Measurements from ENCODE around the gene KCNH6.

The KCNH6 gene

DNA sequence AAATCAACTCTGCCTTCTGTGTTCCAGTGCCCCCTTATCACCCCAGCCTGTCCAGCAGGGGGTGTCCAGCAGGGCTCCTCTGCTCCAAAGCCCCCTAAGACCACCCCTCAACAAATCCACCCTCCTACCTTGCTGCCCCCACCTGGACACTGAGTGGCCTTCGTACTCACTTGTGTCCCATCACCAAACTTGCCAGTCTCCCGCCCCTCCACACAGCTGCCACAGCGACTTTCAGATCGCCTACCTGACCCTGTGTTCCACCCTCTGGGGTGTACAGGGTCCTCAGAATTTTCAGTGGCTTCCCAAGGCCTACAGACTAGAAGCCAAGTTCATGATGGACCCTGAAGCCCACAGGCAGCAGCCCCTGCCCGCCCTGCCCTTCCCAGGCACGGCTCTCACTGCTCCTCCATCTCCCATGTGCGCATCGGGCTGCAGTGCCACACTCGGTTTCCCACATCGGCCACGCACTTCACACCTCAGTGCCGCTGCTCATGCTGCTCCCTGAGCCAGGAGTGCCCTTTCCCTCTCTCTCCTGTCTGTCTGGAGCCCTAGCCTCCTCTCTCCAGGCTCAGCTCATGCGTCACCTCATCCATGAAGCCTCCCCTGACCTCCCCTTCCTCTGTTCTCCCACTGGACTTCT is 11.8 kb downstream of the KCNH6 start:
- DNase-seq (ENCODE audit: low read depth) = no peak

DNA sequence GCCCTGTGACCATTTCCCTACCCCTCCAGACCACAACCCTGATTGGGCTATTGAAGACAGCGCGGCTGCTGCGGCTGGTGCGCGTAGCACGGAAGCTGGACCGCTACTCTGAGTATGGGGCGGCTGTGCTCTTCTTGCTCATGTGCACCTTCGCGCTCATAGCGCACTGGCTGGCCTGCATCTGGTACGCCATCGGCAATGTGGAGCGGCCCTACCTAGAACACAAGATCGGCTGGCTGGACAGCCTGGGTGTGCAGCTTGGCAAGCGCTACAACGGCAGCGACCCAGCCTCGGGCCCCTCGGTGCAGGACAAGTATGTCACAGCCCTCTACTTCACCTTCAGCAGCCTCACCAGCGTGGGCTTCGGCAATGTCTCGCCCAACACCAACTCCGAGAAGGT is 12.5 kb downstream of the KCNH6 start:
- DNase-seq (ENCODE audit: low read depth) = no peak

DNA sequence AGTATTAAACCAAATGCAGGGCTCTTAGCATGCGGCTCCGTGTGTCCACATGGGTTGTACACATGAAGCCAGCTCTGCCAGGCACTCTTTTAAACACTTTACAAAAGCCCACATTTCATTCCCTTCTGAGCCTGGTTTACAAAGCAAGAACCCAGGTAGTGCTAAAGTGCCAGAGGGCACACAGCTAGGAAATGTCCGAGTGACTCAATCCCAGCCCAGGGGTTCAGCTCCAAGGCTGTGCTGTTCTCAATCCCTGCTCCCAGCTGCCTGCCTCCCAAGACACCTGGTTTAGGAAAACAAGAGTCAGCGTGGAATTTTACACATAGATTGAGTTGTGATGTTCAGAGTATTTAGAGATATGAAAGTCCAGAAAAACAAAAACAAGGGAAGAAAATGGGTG is 13.8 kb downstream of the KCNH6 start:
- DNase-seq (ENCODE audit: low read depth) = no peak

DNA sequence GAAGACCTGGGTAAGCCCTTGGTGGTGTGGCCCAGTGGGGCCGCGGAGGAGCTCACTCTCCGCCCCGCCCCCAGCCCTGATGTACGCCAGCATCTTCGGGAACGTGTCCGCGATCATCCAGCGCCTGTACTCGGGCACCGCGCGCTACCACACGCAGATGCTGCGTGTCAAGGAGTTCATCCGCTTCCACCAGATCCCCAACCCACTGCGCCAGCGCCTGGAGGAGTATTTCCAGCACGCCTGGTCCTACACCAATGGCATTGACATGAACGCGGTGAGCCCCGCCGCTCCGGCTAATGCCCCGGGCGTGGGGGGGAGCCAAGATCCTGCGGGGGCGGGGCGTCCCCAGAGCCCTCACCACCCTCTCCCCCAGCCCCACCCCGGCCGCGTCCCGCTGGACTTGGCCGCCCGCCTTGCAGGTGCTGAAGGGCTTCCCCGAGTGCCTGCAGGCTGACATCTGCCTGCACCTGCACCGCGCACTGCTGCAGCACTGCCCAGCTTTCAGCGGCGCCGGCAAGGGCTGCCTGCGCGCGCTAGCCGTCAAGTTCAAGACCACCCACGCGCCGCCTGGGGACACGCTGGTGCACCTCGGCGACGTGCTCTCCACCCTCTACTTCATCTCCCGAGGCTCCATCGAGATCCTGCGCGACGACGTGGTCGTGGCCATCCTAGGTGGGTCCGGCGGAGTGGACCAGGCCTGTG is 15.0 kb downstream of the KCNH6 start:
- DNase-seq (ENCODE audit: low read depth) = peak; percentile 18

DNA sequence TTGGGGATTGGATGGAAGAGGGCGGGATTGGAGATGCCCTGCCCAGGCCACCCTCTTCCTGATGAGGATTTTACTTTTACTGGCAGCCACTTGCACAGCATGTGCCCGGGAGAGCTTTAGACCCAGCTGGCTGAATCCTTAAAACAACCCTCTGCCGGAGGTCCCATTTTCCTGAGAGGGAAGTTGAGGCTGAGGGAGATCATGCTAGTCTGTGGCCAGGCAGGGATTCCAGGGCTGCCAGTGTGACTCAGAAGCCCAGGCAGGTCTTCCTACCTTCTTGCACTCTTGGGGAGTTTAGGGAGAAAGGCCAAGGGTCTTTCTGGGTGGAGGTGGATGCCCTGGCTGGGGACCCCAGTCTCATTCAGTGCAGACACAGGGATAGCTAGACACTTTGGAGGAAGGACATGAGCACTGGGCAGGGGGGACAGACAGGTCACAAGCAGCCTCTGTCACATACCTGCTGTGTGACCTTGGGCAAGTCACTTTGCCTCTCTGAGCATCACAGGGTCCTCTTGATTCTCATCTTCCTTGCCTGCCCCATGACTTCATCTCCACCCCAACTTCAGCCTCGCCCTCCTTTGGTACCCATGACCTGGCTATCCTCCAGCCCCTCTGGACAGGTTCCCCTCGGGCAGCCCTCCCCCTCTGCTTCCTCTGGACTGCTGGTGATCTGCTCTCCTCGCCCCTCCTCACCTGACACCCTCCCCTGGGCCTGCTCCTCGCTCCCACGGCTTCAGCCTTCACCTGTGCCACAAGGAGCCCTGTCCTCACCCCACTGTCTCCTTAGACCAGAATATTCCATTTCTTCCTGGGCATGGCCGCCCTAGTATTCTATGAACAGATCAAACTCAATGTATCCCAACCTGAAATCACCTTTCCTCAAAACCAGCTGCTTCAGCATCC is 15.8 kb downstream of the KCNH6 start:
- DNase-seq (ENCODE audit: low read depth) = no peak

DNA sequence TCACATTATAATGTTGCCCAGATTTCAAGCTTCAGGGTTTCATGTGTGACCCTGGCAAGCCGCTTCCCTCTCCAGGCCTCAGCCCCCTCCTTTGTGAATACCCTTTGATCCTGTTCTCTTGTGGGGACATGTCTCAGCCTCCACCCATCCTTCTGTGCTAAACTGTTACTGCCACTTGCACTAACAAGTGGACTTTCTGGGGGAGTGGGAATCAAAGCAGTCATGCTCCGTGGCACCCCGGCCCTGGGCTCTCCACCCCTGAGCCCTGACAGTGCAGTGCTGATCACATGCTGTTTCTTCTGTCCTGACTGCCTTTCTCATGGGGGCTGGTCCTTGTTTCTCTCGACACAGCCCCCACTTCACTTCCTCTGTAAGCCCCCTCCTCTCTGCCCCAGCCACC is 17.4 kb downstream of the KCNH6 start:
- DNase-seq (ENCODE audit: low read depth) = no peak

DNA sequence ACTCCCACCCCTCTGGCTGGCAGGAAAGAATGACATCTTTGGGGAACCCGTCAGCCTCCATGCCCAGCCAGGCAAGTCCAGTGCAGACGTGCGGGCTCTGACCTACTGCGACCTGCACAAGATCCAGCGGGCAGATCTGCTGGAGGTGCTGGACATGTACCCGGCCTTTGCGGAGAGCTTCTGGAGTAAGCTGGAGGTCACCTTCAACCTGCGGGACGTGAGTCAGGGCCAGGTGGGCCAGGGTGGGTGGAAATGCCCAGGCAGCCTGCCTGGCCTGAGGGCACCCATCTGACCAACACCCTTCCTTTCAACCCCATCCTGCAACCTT is 19.0 kb downstream of the KCNH6 start:
- no peak for DNase-seq (ENCODE audit: low read depth)

DNA sequence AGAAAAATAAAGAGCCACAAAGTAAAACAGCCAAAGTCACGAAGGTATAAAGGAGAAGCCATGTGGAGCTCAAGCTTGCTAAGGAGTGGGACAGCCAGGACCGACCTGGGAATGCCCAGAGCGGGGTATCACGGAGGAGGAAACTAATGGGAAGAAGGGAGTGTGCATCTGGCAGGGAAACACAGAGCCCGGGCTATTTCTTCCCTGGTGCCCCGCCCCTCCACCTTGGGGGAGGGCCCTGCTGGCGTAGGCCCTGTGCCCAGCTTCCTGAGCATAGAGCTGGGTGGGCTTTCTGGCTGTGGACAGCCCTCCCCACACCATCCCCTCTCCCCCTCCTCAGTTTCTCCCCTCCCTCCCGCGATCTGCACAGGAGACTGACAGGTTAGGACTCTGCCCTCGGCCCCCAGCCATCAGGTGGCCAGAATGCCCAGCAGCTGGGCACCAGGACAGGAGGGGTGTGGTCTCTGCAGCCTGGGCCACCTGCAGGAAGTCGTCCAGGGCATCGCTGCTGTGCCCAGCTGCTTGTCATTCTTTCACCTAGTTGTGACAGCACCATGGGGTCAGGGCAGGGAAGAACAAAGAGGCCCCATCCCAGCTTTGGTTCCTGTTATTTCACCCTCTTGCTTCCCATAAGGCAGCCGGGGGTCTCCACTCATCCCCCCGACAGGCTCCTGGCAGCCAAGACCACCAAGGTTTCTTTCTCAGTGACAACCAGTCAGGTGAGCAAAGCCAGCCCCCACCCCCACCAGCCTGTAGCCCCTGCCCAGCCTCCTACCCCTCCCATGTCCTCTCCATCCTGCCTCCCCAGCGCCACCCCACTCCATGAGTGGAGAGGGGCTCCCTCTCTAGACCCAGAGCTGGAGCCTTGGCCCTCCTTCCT is 20.0 kb downstream of the KCNH6 start:
- no peak for DNase-seq (ENCODE audit: low read depth)

DNA sequence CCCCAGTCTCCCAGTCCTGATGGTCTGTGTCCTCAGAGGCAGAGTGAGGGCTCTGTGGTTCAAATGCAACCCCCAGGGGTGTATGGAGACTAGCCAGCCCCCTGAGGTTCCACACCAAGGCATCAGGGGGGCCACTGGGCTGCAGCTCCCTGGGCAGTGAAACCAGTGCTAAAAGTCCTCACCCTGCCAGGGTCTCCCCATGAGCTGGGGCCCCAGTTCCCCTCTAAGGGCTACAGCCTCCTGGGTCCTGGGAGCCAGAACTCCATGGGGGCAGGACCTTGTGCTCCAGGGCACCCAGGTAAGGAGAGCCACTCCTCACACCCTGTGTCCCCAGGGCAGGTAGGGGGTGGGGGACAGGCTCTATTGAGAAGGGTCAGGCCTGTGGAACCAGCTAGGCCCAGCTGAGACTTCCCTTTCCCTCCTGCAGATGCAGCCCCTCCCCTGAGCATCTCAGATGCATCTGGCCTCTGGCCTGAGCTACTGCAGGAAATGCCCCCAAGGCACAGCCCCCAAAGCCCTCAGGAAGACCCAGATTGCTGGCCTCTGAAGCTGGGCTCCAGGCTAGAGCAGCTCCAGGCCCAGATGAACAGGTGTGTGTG is 20.8 kb downstream of the KCNH6 start:
- no peak for DNase-seq (ENCODE audit: low read depth)

DNA sequence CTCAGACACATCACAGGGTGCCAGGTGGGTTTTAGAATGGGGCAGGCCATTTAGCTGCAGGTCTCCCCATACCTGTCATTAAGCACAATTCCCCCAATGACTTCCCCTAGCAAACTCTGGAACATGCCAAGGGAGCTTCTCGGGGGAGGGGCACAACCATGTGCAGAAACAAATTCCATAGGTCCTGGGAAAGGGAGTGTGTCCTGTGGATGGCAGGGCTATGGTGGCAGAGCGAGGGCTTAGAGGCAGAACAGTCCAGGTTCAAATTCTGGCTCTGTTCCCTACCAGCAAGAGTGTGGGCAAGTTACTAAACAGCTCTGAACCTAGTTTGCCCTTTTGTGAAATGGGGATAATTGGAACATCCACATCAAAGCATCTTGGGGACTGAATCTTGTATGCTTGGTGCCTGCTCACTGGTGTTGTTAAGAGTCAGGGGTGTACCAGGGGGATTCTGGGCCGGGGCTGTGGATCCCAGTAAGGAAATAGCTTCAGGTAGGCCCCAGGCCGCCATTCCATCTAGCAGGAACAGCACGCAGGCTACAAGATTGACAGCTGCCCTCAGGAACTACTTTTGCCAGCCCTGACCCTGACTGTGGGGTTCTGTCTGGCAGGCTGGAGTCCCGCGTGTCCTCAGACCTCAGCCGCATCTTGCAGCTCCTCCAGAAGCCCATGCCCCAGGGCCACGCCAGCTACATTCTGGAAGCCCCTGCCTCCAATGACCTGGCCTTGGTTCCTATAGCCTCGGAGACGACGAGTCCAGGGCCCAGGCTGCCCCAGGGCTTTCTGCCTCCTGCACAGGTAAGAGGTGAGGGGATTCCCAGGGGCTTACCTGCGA is 21.5 kb downstream of the KCNH6 start:
- DNase-seq (ENCODE audit: low read depth) = no peak

DNA sequence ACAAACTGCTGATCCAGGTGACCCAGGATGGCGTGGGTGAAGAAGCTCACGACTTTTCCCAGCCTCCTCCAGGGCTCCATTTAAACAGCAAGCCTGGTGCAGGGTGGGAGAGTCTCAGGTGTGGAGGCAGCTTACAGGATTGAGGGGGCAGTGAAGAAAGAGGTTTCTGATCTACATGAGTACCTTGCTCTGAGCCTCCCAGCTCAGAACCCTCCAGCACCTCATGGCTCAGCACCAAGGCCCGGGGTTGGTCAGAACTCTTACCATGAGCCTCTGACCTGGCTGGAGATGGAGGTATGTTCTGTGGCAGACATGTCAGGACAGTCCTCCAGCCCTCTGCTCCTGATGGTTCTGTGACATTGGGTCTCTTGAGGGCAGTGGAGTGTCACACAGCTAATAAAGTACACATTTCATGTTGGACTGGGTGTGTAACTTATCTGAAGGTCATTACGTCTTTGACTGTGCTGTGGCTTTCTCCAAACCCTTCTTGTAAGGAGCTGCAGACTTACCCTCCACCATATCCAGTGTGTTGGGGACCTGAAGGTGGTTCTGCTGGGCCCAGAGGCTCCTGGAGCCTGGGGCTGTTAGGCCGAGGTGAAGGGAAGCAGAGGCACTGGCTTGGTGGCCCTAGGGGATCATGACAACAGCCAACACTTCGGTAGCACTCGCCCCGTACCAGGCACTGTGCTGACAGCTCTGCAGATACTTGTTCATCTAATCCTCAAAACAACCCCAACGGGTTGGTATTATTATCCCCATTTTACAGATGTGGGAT is 23.3 kb downstream of the KCNH6 start:
- DNase-seq (ENCODE audit: low read depth) = no peak

DNA sequence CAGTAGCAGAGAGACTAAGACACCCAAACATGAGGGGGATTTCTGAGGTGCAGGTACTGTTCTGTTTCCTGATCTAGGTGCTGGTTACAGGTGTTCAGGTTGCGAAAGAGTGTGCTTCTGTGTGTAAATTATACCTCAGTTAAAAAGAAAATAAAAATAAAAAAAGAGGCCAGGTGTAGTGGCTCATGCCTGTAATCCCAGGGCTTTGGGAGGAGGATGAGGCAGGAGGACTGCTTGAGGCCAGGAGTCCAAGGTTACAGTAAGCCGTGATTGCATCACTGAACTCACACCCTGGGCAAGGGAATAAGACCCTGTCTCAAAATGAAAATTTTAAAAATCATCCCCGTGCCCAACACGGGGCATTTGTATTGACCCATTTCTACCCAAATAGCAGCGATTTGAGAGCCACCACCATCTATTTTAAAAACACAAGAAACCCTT is 23.9 kb downstream of the KCNH6 start:
- DNase-seq (ENCODE audit: low read depth) = no peak

DNA sequence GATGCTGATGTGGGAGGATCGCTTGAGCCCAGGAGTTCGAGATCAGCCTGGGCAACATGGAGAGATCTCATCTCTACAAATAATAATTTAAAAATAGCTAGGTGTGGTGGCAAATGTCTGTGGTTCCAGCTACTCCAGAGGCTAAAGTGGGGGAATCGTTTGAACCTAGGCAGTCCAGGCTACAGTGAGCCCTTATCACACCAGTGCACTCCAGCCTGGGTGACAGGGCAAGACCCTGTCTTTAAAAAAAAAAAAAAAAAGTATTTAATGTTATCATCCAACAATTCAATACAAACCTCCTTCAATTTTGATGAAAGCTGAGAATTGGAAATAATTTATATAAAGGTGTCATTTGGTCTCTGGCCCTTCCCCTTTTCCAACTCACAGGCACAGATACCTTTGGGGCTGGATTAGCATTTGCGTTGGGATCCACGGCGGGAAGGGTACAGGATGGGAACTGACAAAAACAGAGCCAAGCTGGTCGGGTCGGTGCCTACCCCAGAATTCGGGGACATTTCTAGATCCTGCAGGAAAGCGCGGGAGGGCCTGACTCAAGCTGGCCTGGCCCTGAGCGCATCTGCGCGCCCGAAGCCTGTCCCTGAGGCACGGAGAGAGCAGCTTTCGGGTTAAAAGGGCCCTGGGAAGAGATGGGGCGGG is 26.3 kb downstream of the KCNH6 start:
- DNase-seq (ENCODE audit: low read depth) = no peak

DNA sequence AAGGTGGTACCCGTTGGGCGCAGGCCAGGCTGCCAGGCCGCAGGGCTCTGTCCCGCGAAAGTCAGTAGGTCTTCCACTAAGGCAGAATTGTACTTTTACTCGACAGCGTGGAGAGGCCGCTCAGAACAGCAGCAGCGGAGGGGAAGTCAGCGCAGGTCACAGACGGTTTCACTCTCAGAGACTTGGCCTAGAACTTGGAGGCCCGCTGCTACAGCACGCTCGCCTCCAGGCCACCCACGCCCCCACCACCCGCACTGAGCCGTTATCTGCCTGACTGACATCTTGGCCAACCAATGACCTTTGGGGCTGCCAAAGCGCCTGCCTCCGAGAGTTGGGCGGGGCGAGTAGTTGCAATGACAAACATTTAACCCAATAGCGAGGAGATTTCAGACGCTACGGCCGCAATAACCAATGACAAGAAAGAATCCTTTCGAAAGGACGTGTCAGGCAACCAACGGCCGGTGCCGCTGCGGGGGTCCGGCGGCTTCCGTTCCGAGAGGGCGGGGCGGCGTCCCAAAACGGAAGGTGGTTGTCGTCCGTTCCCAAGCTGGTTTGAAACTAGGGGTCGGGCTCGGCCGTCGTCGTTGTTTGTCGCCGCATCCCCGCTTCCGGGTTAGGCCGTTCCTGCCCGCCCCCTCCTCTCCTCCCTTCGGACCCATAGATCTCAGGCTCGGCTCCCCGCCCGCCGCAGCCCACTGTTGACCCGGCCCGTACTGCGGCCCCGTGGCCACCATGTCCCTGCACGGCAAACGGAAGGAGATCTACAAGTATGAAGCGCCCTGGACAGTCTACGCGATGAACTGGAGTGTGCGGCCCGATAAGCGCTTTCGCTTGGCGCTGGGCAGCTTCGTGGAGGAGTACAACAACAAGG is 27.0 kb downstream of the KCNH6 start, which contains the start of gene DCAF7:
TSS of gene DCAF7 (plus strand) at position 532 of the 871 bp plus-strand sequence. CDS start at position 733, 201 bp downstream.
- DNase-seq (ENCODE audit: low read depth) = peak; percentile 99

DNA sequence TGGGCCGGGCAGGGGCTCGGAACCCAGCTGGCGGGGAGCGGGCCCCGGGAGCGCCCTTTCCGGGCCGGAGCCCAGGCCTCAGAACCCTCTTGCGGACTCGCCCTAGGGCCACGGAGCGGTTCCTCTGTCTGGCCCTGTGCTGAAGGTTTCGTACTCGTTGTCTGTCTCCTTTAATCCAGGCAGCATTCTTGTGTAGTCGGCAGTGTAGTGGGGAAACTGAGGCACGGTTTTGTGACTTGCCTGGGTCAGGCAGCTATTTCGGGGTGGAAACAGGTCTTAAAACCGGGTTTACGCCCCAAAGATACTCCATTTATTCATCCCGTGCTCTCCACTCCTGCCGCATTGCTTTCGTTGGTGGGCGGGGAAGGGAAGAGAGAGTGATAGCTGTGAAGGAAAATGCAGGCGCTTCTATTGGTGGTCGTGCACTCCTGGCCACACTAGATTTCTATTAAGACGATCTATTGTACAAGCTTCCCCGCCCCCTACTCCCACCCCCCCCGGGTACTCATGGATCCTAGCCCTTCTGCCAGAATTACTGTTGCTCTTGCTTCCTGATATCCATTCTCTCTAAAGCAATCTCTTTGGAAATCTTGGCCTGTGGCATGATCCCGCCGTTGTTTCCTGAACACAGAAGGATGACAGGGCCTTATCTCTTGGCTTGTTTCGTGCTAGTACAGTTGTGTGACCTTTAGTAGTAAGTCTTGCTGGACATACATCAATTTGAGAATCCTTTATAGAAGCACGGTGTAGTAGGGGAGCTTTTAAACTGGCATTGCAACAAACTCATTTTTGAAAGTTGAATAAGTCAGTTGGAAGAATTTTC is 27.9 kb downstream of the KCNH6 start:
- peak; percentile 8 for DNase-seq (ENCODE audit: low read depth)

DNA sequence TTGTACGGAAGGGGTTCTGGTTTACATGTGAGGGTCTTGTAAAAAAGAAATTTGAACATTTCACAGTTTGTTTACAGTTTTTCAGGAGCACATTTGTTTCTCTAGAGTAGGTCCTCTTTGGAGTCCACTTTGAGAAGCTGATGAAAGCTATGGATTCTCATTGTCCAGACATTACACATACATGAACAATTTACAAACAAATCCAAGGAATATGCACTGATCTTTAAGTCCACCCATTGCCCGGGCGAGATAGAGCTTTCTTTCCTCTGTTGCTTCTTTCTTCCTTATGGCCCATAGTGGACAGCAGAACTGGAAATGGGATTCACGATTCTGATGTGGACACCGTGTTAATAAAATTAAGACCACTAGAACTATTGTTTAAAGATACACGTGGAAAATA is 29.1 kb downstream of the KCNH6 start:
- DNase-seq (ENCODE audit: low read depth) = no peak

DNA sequence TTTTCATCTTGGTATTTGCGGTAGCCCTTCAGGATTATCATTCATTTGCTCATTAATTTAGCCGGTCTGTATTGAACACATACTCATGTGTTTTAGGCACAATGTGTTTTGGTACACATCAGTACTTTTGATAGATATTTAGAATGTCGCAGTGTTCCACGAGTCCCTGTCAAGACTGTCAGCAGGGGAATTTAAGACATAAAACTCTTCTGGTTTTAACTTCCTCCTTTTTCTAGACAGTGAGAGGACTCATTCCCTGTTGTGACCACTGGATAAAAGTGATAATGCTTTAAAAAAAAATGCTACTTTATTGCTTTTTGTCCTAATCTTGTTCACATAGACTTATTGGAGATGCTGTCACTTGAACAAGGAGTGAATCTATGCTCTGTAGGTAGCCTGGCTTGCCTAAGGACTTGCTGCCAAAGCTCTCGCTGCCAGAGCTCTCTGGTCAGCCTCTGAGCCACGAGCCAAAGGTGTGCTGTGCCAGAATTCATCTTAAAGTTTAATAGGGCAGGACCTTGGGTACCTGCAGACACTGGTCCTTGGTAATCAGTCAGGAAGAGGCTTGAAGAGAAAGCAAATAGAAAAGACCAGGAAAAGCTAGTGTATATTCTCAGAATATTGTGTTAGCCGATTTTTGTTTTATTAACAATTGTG is 32.5 kb downstream of the KCNH6 start:
- DNase-seq (ENCODE audit: low read depth) = no peak
